H1 (cell line): Measurements from ENCODE around the gene TGFA. TPM values are rescaled to one million over a fixed set of nuclear protein-coding genes. Genes with fewer than 3 reads are reported as not detected.

Source experiments
- CTCF ChIA-PET: fragments of 300-600 bp; sonication (Branson Sonifier 250); formaldehyde crosslinking; loops from one replicate; lab custom pipeline; 2021; ENCODE audit not compliant: partially characterized antibody; lab: Charles Lee
- POLR2A ChIA-PET: fragments of 300-600 bp; sonication (Branson Sonifier 250); formaldehyde crosslinking; loops from one replicate; lab custom pipeline; 2021; ENCODE audit warnings: inconsistent platforms; ENCODE audit not compliant: partially characterized antibody; lab: Charles Lee
- DNase-seq, 2 experiments: peaks; one replicate each; pipeline versions ENCODE4 v3.0.0 to v3.0.0-alpha.2; 2010 to 2022; ENCODE audit warnings: low spot score in 2 of 2, low read depth in 1 of 2, mixed read lengths in 1 of 2
- FAIRE-seq: peaks from 2 replicates; lab custom pipeline; 2011; peaks lifted over from hg19 to GRCh38; lab: Jason Lieb, UNC
- H2AFZ ChIP-seq: 2 replicates; pipeline ENCODE4 v1.8.1; 2012; ENCODE audit warnings: low read length, inconsistent platforms
- H2AK5ac ChIP-seq: 2 replicates; pipeline ENCODE4 v1.6.1; 2013; ENCODE audit warnings: low read depth, low read length
- H2BK120ac ChIP-seq: replicated peaks from 2 replicates; pipeline ENCODE3; 2013; ENCODE audit warnings: low read depth, low read length, inconsistent platforms
- H2BK12ac ChIP-seq: 2 replicates; pipeline ENCODE4 v1.6.1; 2013; ENCODE audit warnings: low read depth, low read length
- H2BK15ac ChIP-seq: 2 replicates; pipeline ENCODE4 v1.6.1; 2013; ENCODE audit warnings: low read length
- H2BK20ac ChIP-seq: 2 replicates; pipeline ENCODE4 v1.6.1; 2013; ENCODE audit warnings: low read length
- H2BK5ac ChIP-seq: 2 replicates; pipeline ENCODE4 v1.6.1; 2013; ENCODE audit warnings: low read depth, low read length
- H3K14ac ChIP-seq: 2 replicates; pipeline ENCODE4 v1.6.1; 2013; ENCODE audit warnings: inconsistent platforms; ENCODE audit not compliant: insufficient read length
- H3K18ac ChIP-seq: 2 replicates; pipeline ENCODE4 v1.6.1; 2013; ENCODE audit warnings: low read length; ENCODE audit errors: extremely low read depth
- H3K23ac ChIP-seq: 2 replicates; pipeline ENCODE4 v1.6.1; 2013; ENCODE audit warnings: inconsistent platforms; ENCODE audit not compliant: insufficient read length
- H3K23me2 ChIP-seq: 2 replicates; pipeline ENCODE4 v1.6.1; 2013; ENCODE audit warnings: low read depth, low read length
- H3K27ac ChIP-seq: 2 replicates; pipeline ENCODE4 v1.6.1; 2011; ENCODE audit warnings: low read depth, low read length, inconsistent platforms
- H3K27me3 ChIP-seq, 4 experiments: replicated peaks in 1 of 4; 1 replicate in 1 of 4; 2 replicates in 3 of 4; pipeline versions ENCODE4 v1.6.1 to v1.8.1; 2011 to 2013; ENCODE audit warnings: low read length in 3 of 4, mild to moderate bottlenecking in 3 of 4, inconsistent platforms in 2 of 4, mixed read lengths in 2 of 4, moderate library complexity in 1 of 4; ENCODE audit not compliant: control insufficient read depth in 3 of 4, insufficient read depth in 3 of 4; ENCODE audit errors: extremely low read depth in 1 of 4
- H3K36me3 ChIP-seq, 4 experiments: 2 replicates each; pipeline versions ENCODE4 v1.6.1 to v1.8.1; 2011 to 2013; ENCODE audit warnings: mild to moderate bottlenecking in 4 of 4, low read length in 3 of 4, moderate library complexity in 2 of 4, control low read depth in 1 of 4, inconsistent platforms in 1 of 4; ENCODE audit not compliant: insufficient read depth in 4 of 4, control insufficient read depth in 2 of 4
- H3K4ac ChIP-seq: replicated peaks from 2 replicates; pipeline ENCODE3; 2013; ENCODE audit warnings: low read length, low read depth, mixed read lengths, inconsistent platforms; ENCODE audit not compliant: insufficient read length
- H3K4me1 ChIP-seq, 4 experiments: replicated peaks in 1 of 4; 1 replicate in 1 of 4; 2 replicates in 3 of 4; pipeline versions ENCODE4 v1.6.1 to v1.8.1; 2011 to 2013; ENCODE audit warnings: low read length in 3 of 4, inconsistent platforms in 2 of 4, mixed read lengths in 1 of 4; ENCODE audit not compliant: insufficient read depth in 4 of 4, control insufficient read depth in 3 of 4
- H3K4me2 ChIP-seq, 2 experiments: 2 replicates each; pipeline versions ENCODE4 v1.6.1 to v1.8.1; 2011 to 2013; ENCODE audit warnings: low read depth in 2 of 2, low read length in 2 of 2, control low read depth in 1 of 2, inconsistent platforms in 1 of 2, mild to moderate bottlenecking in 1 of 2; ENCODE audit not compliant: insufficient read depth in 1 of 2
- H3K4me3 ChIP-seq, 4 experiments: fragments of 200-600, 300-600 bp in 1 of 4; sonication (generic), shearing (Covaris generic), sonication (Bioruptor Twin) in 1 of 4; 2 replicates each; pipeline versions ENCODE4 v1.5.1 to v1.8.1; 2011 to 2016; ENCODE audit warnings: low read length in 4 of 4, low read depth in 3 of 4, control low read depth in 2 of 4, inconsistent platforms in 2 of 4, mild to moderate bottlenecking in 2 of 4, mixed read lengths in 1 of 4, moderate library complexity in 1 of 4; ENCODE audit not compliant: insufficient read depth in 2 of 4; ENCODE audit errors: extremely low read depth in 1 of 4
- H3K56ac ChIP-seq: replicated peaks from 2 replicates; pipeline ENCODE3; 2013; ENCODE audit warnings: low read depth, mild to moderate bottlenecking, mixed read lengths, low read length, inconsistent platforms; ENCODE audit not compliant: insufficient read length
- H3K79me1 ChIP-seq: 2 replicates; pipeline ENCODE4 v1.6.1; 2013; ENCODE audit warnings: low read depth, low read length, control low read depth
- H3K79me2 ChIP-seq, 2 experiments: 2 replicates each; pipeline versions ENCODE4 v1.6.1 to v1.8.1; 2012 to 2013; ENCODE audit warnings: low read length in 2 of 2, mild to moderate bottlenecking in 2 of 2, inconsistent platforms in 1 of 2; ENCODE audit not compliant: insufficient read depth in 2 of 2, control insufficient read depth in 1 of 2
- H3K9ac ChIP-seq, 4 experiments: replicated peaks in 1 of 4; 1 replicate in 1 of 4; 2 replicates in 3 of 4; pipeline versions ENCODE4 v1.6.1 to v1.8.1; 2011 to 2013; ENCODE audit warnings: low read depth in 3 of 4, low read length in 3 of 4, control low read depth in 2 of 4, mild to moderate bottlenecking in 2 of 4, moderate library complexity in 2 of 4, inconsistent platforms in 1 of 4; ENCODE audit errors: extremely low read depth in 1 of 4
- H3K9me3 ChIP-seq, 2 experiments: 2 replicates each; pipeline versions ENCODE4 v1.6.1 to v1.8.1; 2012 to 2013; ENCODE audit warnings: mild to moderate bottlenecking in 2 of 2, moderate library complexity in 2 of 2, control low read depth in 1 of 2, inconsistent platforms in 1 of 2, low read depth in 1 of 2, low read length in 1 of 2, mixed read lengths in 1 of 2; ENCODE audit not compliant: insufficient read depth in 2 of 2
- H4K20me1 ChIP-seq, 2 experiments: replicated peaks in 1 of 2; 2 replicates each; pipeline versions ENCODE3 to v1.8.1; 2011 to 2013; ENCODE audit warnings: inconsistent platforms in 2 of 2, low read length in 2 of 2, mild to moderate bottlenecking in 1 of 2; ENCODE audit not compliant: insufficient read depth in 2 of 2, control insufficient read depth in 1 of 2
- H4K5ac ChIP-seq: 2 replicates; pipeline ENCODE4 v1.6.1; 2013; ENCODE audit warnings: low read length, low read depth, mixed read lengths, inconsistent platforms; ENCODE audit not compliant: insufficient read length
- H4K8ac ChIP-seq: 2 replicates; pipeline ENCODE4 v1.8.0; 2013; ENCODE audit warnings: mild to moderate bottlenecking, moderate library complexity, low read length, inconsistent platforms; ENCODE audit not compliant: insufficient read depth; ENCODE audit errors: extremely low read depth
- H4K91ac ChIP-seq: replicated peaks from 2 replicates; pipeline ENCODE3; 2013; ENCODE audit warnings: low read length, mixed read lengths, inconsistent platforms; ENCODE audit not compliant: insufficient read length
- HDAC2 ChIP-seq, 2 experiments: fragments of 300-600 bp in 1 of 2; sonication (generic) in 1 of 2; IDR thresholded peaks; 2 replicates each; pipeline ENCODE4 v1.6.1; 2011 to 2012; ENCODE audit warnings: low read depth in 2 of 2, low read length in 2 of 2, mild to moderate bottlenecking in 2 of 2, moderate library complexity in 2 of 2, borderline replicate concordance in 1 of 2, inconsistent platforms in 1 of 2
- WGBS, 2 experiments: shearing (Covaris generic) in 1 of 2; methylation state at CpG; one replicate each; pipeline versions ENCODE4 v1.1.6 to v1.1.7; 2013 to 2015; ENCODE audit warnings: low lambda C conversion rate in 2 of 2, mixed read lengths in 2 of 2, inconsistent platforms in 1 of 2, low coverage in 1 of 2, missing lambda C conversion rate in 1 of 2; ENCODE audit not compliant: insufficient replicate concordance in 2 of 2, insufficient coverage in 1 of 2, insufficient read length in 1 of 2; ENCODE audit errors: extremely low coverage in 1 of 2, missing lambda C conversion rate in 1 of 2; 5-methylcytosine and 5-hydroxymethylcytosine counted together
- polyA plus RNA-seq, 7 experiments: library from polyadenylated mRNA; depleted of rRNA in 3 of 7; stranded (reverse) in 5 of 7; unstranded in 2 of 7; fragments of >200 nt in 5 of 7; fragments of 200-250 nt in 2 of 7; gene quantifications; 1 replicate in 5 of 7; 2 replicates in 1 of 7; 4 replicates in 1 of 7; pipeline versions ENCODE4 v1.2.1 to v1.2.3, GENCODE V29; 2011 to 2013; ENCODE audit warnings: missing spikeins in 2 of 7, mixed read lengths in 2 of 7
- total RNA-seq: library from RNA; stranded (reverse); fragmentation: NEBNext Ultra II Directional; extraction: Animal tissue kit (Norgen Biotek cat#: 25700); gene quantifications from 2 replicates; pipeline ENCODE4 v1.2.1, GENCODE V29; 2021

Gene TGFA
- total and polyA plus RNA-seq, 2 of the 8 experiments (the other 6 are each of a cell fraction or from before 2014, with no cell fraction given) = 1.8 to 3.7 TPM

DNA sequence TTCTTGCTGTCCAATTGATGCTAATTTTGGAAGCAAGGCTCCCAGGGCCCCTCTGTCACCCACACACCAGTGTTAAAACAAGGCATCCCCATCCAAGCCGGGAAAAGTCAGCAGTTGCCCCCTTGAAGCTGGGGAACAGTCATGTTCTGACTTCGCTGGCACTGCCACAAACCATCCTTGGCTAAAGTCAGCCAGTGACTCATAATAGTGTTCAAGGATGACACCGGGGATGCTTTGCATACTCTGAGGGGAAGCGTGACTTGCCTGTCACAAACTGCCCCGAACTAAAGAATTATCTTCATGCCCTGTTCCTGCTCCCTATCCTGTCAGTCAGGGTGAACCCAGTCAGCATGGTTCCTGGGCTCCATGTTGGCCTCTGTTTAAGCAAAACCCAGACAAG, 37.0 kb downstream of the TGFA start:
- Histone ChIP-seq H3K9ac (no peak overlapping the region), H3K4ac (no peak overlapping the region), H3K18ac (no peak overlapping the region), H2AFZ (no peak overlapping the region), H3K4me3 (no peak overlapping the region), H3K4me1 (peaks cover 0 to 4% (median 0%) of the 10 kb centered on the region in 4 experiments; a peak in 4 of 7 replicates), H3K36me3 (no peaks in the 10 kb centered on the region), H4K5ac (no peak overlapping the region), H3K79me2 (no peaks in the 10 kb centered on the region), H3K79me1 (no peaks in the 10 kb centered on the region), H4K20me1 (no peaks in the 10 kb centered on the region), H2BK15ac (no peak overlapping the region), H3K14ac (no peak overlapping the region), H3K56ac (no peak overlapping the region), H3K27me3 (no peaks in the 10 kb centered on the region), H3K23ac (no peak overlapping the region), H3K4me2 (no peak overlapping the region), H3K23me2 (no peaks in the 10 kb centered on the region; the same call in 1 of the 2 replicates), H3K9me3 (no peaks in the 10 kb centered on the region), H3K27ac (no peak overlapping the region), H2BK120ac (no peak overlapping the region), H2BK12ac (no peak overlapping the region), H4K91ac (no peak overlapping the region), H2AK5ac (no peak overlapping the region), H2BK5ac (no peak overlapping the region), H4K8ac (no peak overlapping the region), H2BK20ac (no peak overlapping the region)
- 91% methylated on average over 5 of the region's 5 CpGs; no CpG with 5 or more reads in 1 of the 2 experiments for WGBS, 2 experiments
- ChIA-PET POLR2A (no interaction called here), CTCF (interaction anchor here (1.0 to 1.6 kb wide), 2 partner anchors 19 to 129 kb away, joined by 3 to 5 read pairs; no protein-coding TSS in a partner anchor)
- DNase-seq (no peak), FAIRE-seq (no peak)
- TF ChIP-seq HDAC2 (IDR thresholded peaks at IDR 0.05; ENCODE audit: borderline replicate concordance in 1 of 2, low read depth in 2 of 2, low read length in 2 of 2) = no peak
